Mesenchymal stem cell (in vitro differentiated cells and primary cell): ENCODE measurements around the gene PSMA7.

Experiments used
- DNase-seq: peaks from one replicate; pipeline ENCODE4 v3.0.0-alpha.2; 2013
- H2AFZ ChIP-seq: one replicate; pipeline ENCODE4 v1.6.1; 2013; ENCODE audit warnings: low read depth, mild to moderate bottlenecking, control low read depth, inconsistent platforms, low read length, moderate library complexity
- H2AK5ac ChIP-seq: 2 replicates; pipeline ENCODE4 v1.6.1; 2013; ENCODE audit warnings: low read length, moderate library complexity, mild to moderate bottlenecking, inconsistent platforms; ENCODE audit not compliant: severe bottlenecking
- H2BK120ac ChIP-seq: one replicate; pipeline ENCODE4 v1.6.1; 2013; ENCODE audit warnings: low read depth, mild to moderate bottlenecking, inconsistent platforms, low read length, moderate library complexity
- H2BK12ac ChIP-seq, 2 experiments: one replicate each; pipeline ENCODE4 v1.6.1; 2013; ENCODE audit warnings: inconsistent platforms in 2 of 2, low read length in 2 of 2, mild to moderate bottlenecking in 2 of 2, moderate library complexity in 2 of 2, control low read depth in 1 of 2
- H2BK15ac ChIP-seq: one replicate; pipeline ENCODE4 v1.6.1; 2013; ENCODE audit warnings: mild to moderate bottlenecking, low read depth, inconsistent platforms; ENCODE audit not compliant: poor library complexity, severe bottlenecking
- H2BK5ac ChIP-seq: 2 replicates; pipeline ENCODE4 v1.6.1; 2013; ENCODE audit warnings: low read depth, mild to moderate bottlenecking, low read length, control low read depth, inconsistent platforms; ENCODE audit not compliant: poor library complexity, severe bottlenecking
- H3K14ac ChIP-seq, 2 experiments: one replicate each; pipeline ENCODE4 v1.6.1; 2013; ENCODE audit warnings: inconsistent platforms in 2 of 2, low read length in 2 of 2, control low read depth in 1 of 2, mild to moderate bottlenecking in 1 of 2, moderate library complexity in 1 of 2
- H3K18ac ChIP-seq, 2 experiments: one replicate each; pipeline ENCODE4 v1.6.1; 2013; ENCODE audit warnings: inconsistent platforms in 2 of 2, low read length in 2 of 2, control low read depth in 1 of 2, low read depth in 1 of 2, mild to moderate bottlenecking in 1 of 2
- H3K23ac ChIP-seq, 2 experiments: one replicate each; pipeline ENCODE4 v1.6.1; 2013; ENCODE audit warnings: inconsistent platforms in 2 of 2, low read length in 2 of 2, mild to moderate bottlenecking in 2 of 2, moderate library complexity in 2 of 2, control low read depth in 1 of 2
- H3K27ac ChIP-seq: 2 replicates; pipeline ENCODE4 v1.5.1; 2013; ENCODE audit warnings: mild to moderate bottlenecking, moderate library complexity, low read length, control low read depth, inconsistent platforms; ENCODE audit not compliant: poor library complexity, severe bottlenecking
- H3K27me3 ChIP-seq, 2 experiments: 2 replicates each; pipeline versions ENCODE4 v1.6.1 to v1.7.0; 2013; ENCODE audit warnings: low read length in 2 of 2, mild to moderate bottlenecking in 2 of 2, moderate library complexity in 2 of 2, control low read depth in 1 of 2, inconsistent platforms in 1 of 2; ENCODE audit not compliant: control insufficient read depth in 1 of 2, insufficient read depth in 1 of 2
- H3K36me3 ChIP-seq, 2 experiments: 2 replicates each; pipeline versions ENCODE4 v1.6.1 to v1.7.0; 2013; ENCODE audit warnings: low read length in 2 of 2, control low read depth in 1 of 2, inconsistent platforms in 1 of 2, low read depth in 1 of 2, mild to moderate bottlenecking in 1 of 2; ENCODE audit not compliant: insufficient read depth in 2 of 2, control insufficient read depth in 1 of 2
- H3K4ac ChIP-seq, 2 experiments: one replicate each; pipeline ENCODE4 v1.6.1; 2013; ENCODE audit warnings: inconsistent platforms in 2 of 2, low read length in 2 of 2, mild to moderate bottlenecking in 2 of 2, moderate library complexity in 2 of 2, control low read depth in 1 of 2, low read depth in 1 of 2
- H3K4me1 ChIP-seq: 2 replicates; pipeline ENCODE4 v1.6.1; 2013; ENCODE audit warnings: low read depth, low read length, control low read depth; ENCODE audit not compliant: control insufficient read depth, insufficient read depth
- H3K4me2 ChIP-seq: 2 replicates; pipeline ENCODE4 v1.6.1; 2013; ENCODE audit warnings: low read length, mild to moderate bottlenecking, inconsistent platforms; ENCODE audit not compliant: poor library complexity, severe bottlenecking
- H3K4me3 ChIP-seq, 2 experiments: 2 replicates each; pipeline versions ENCODE4 v1.5.1 to v1.7.0; 2013; ENCODE audit warnings: low read length in 2 of 2, mild to moderate bottlenecking in 2 of 2, control low read depth in 1 of 2, low read depth in 1 of 2; ENCODE audit not compliant: insufficient read depth in 1 of 2
- H3K79me1 ChIP-seq: replicated peaks from 2 replicates; pipeline ENCODE4 v1.6.1; 2013; ENCODE audit warnings: mild to moderate bottlenecking, control low read depth, low read length, inconsistent platforms; ENCODE audit not compliant: poor library complexity, severe bottlenecking
- H3K9ac ChIP-seq: 2 replicates; pipeline ENCODE4 v1.7.0; 2013; ENCODE audit warnings: mild to moderate bottlenecking, low read length, moderate library complexity
- H3K9me3 ChIP-seq: 2 replicates; pipeline ENCODE4 v1.7.0; 2013; ENCODE audit warnings: mild to moderate bottlenecking, low read length; ENCODE audit not compliant: control insufficient read depth
- H4K8ac ChIP-seq: one replicate; pipeline ENCODE4 v1.6.1; 2013; ENCODE audit warnings: inconsistent platforms, mild to moderate bottlenecking, low read length, moderate library complexity
- H4K91ac ChIP-seq: one replicate; pipeline ENCODE4 v1.6.1; 2013; ENCODE audit warnings: mild to moderate bottlenecking, low read length, inconsistent platforms
- WGBS: methylation state at CpG from one replicate; pipeline ENCODE4 v1.1.7; 2013; ENCODE audit warnings: mixed read lengths; 5-methylcytosine and 5-hydroxymethylcytosine counted together

Gene PSMA7

DNA sequence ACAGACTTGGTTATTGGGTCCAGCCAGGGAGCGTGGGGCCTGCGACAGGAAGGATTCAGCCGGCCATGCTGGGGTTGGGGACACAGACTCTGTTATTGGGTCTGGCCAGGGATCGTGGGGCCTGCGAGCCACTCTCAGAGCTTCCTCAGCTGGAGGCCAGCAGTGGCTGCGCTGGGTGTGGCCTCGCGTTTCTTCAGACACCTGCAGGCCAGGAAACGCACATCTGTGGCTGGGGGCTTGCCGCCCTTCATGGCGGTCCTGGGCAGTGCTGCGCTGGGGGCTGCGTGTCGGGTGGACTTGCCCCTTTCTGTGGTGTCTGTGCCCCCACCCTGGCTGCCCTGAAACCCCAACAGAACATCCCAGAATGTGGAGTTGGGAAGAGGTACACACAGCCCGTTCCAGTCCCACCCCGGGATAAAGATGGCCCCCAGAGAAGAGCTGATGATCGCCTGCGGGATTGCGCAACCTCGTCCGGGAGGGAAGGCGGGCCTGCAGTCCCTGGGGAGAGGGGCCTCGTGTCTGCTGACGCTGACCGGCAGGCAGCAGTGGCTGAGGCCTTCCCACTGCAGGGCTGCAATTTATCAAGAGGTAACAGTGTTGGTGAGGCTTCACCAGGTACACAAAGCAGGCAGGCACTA, 22.7 kb upstream of the PSMA7 start:
- Histone ChIP-seq H2BK120ac (no peak overlapping the region), H2BK5ac (no peak overlapping the region), H3K4ac (no peak overlapping the region), H3K79me1 (peaks cover 28% of the 10 kb centered on the region), H2AK5ac (no peak overlapping the region), H3K14ac (no peak overlapping the region), H3K9me3 (no peaks in the 10 kb centered on the region), H3K27me3 (no peaks in the 10 kb centered on the region), H3K36me3 (peaks cover 79 to 82% of the 10 kb centered on the region in 2 experiments), H3K4me2 (no peak overlapping the region), H3K4me1 (peaks cover 11% of the 10 kb centered on the region), H2BK12ac (no peak overlapping the region), H4K8ac (peak overlapping the region; percentile 73), H3K9ac (peak overlapping the region; percentile 41), H3K18ac (peak overlapping the region in 1 of 2 experiments; percentile 28), H3K23ac (no peak overlapping the region), H4K91ac (no peak overlapping the region), H3K4me3 (no peak overlapping the region), H3K27ac (no peak overlapping the region), H2BK15ac (no peak overlapping the region), H2AFZ (no peak overlapping the region)
- DNase-seq, result peak; percentile 51
- WGBS, result 80% methylated on average over 25 of the region's 25 CpGs

- no peak overlapping the region for H3K4ac ChIP-seq
- no peak overlapping the region for H3K9ac ChIP-seq
- H3K27ac ChIP-seq, result no peak overlapping the region
- no peak overlapping the region for H3K18ac ChIP-seq
- H3K4me1 ChIP-seq, result peaks cover 15% of the 10 kb centered on the region
- H2BK15ac ChIP-seq, result no peak overlapping the region
- H3K23ac ChIP-seq, result no peak overlapping the region
- no peak overlapping the region for H4K8ac ChIP-seq
- H3K4me2 ChIP-seq, result no peak overlapping the region
- no peak overlapping the region for H3K4me3 ChIP-seq
- H2BK12ac ChIP-seq, result no peak overlapping the region
- H2BK5ac ChIP-seq, result no peak overlapping the region
- no peak overlapping the region for H2AFZ ChIP-seq
- no peak for DNase-seq
- H2BK120ac ChIP-seq, result no peak overlapping the region
- peaks cover 30% of the 10 kb centered on the region for H3K79me1 ChIP-seq
- H4K91ac ChIP-seq, result no peak overlapping the region
- H3K14ac ChIP-seq, result no peak overlapping the region
- 97% methylated on average over 41 of the region's 41 CpGs for WGBS
- peaks cover 79 to 83% of the 10 kb centered on the region in 2 experiments for H3K36me3 ChIP-seq
- H3K27me3 ChIP-seq, result no peaks in the 10 kb centered on the region
- no peaks in the 10 kb centered on the region for H3K9me3 ChIP-seq
- H2AK5ac ChIP-seq, result no peak overlapping the region
These were observed 21.9 kb upstream of the PSMA7 start for GRCh38 chr20:62164879-62165761.

DNA sequence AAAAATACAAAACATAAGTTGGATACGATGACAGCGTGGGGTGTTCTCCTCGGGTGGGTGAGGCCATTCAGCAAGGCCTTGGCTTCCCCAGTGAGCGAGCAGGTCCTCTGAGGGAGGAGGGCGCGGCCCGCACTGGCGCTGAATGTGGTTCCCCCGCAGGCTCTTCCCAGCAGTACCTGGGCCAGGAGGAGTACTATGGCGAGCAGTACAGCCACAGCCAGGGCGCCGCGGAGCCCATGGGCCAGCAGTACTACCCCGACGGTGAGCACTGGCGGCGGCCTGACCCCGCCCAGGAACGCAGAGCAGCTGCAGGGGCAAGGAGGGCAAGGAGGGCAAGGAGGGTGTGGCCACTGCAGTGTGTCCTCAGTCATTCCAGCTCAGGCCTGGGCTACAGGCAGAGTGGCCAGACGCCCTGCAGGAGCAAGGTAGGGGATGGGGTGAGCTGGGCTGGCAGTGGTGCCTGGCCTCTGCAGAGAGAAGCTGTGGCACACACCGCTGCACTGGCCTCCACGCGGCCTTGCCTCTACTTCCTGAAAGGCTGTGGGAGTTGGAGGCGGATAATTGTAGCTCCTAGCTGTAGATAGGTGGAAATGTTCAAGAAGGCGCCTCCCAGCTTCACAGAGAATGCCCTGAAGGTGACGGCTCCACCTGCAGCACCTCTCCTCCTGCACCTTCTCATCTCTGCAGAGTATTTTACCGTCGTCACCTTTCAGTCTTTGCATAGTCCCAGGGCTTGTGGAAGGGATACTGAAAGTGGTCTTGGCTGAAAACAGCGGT, 21.0 kb upstream of the PSMA7 start:
- Histone ChIP-seq H3K4me2 (no peak overlapping the region), H3K9ac (no peak overlapping the region), H2BK5ac (no peak overlapping the region), H3K27ac (no peak overlapping the region), H2BK12ac (no peak overlapping the region), H3K4me3 (no peak overlapping the region), H3K23ac (no peak overlapping the region), H3K9me3 (no peaks in the 10 kb centered on the region), H4K91ac (peak overlapping the region; percentile 37), H2BK120ac (no peak overlapping the region), H2AFZ (no peak overlapping the region), H3K18ac (no peak overlapping the region), H3K27me3 (no peaks in the 10 kb centered on the region), H3K36me3 (peaks cover 70 to 83% of the 10 kb centered on the region in 2 experiments), H3K4ac (no peak overlapping the region), H2AK5ac (no peak overlapping the region), H4K8ac (no peak overlapping the region), H3K79me1 (peaks cover 34% of the 10 kb centered on the region), H3K4me1 (peaks cover 21% of the 10 kb centered on the region), H3K14ac (no peak overlapping the region), H2BK15ac (no peak overlapping the region)
- 96% methylated on average over 29 of the region's 29 CpGs for WGBS
- no peak for DNase-seq

GRCh38 chr20:62163485-62163865, 20.3 kb upstream of the PSMA7 start:
- no peak overlapping the region for H2AFZ ChIP-seq
- H3K4ac ChIP-seq, result no peak overlapping the region
- no peak overlapping the region for H3K9ac ChIP-seq
- no peak for DNase-seq
- H4K91ac ChIP-seq, result no peak overlapping the region
- no peak overlapping the region for H2BK15ac ChIP-seq
- H3K4me1 ChIP-seq, result peaks cover 21% of the 10 kb centered on the region
- H3K18ac ChIP-seq, result no peak overlapping the region
- no peak overlapping the region for H2BK120ac ChIP-seq
- no peak overlapping the region for H2AK5ac ChIP-seq
- H4K8ac ChIP-seq, result no peak overlapping the region
- no peak overlapping the region for H3K4me2 ChIP-seq
- no peak overlapping the region for H3K27ac ChIP-seq
- no peak overlapping the region for H2BK5ac ChIP-seq
- peak overlapping the region in 1 of 2 experiments; percentile 10 for H3K4me3 ChIP-seq
- no peaks in the 10 kb centered on the region for H3K9me3 ChIP-seq
- peaks cover 64 to 83% of the 10 kb centered on the region in 2 experiments for H3K36me3 ChIP-seq
- no peak overlapping the region for H3K23ac ChIP-seq
- over 99% methylated on average over 25 of the region's 25 CpGs for WGBS
- peaks cover 34% of the 10 kb centered on the region for H3K79me1 ChIP-seq
- H3K27me3 ChIP-seq, result no peaks in the 10 kb centered on the region
- no peak overlapping the region for H2BK12ac ChIP-seq
- H3K14ac ChIP-seq, result no peak overlapping the region
